8988T (cell line): ENCODE results near the gene NUP210.

ENCODE experiments used
- DNase-seq: peaks from one replicate; pipeline ENCODE4 v3.0.0; 2011

NUP210 gene

GRCh38 chr3:13286873-13287272 is 133.2 kb downstream of the NUP210 start:
- no peak for DNase-seq

GRCh38 chr3:13285007-13285567 is 135.0 kb downstream of the NUP210 start:
- no peak for DNase-seq

- DNase-seq: no peak
Measured at GRCh38 chr3:13283877-13284264, 136.3 kb downstream of the NUP210 start.

- DNase-seq: no peak
Measured at GRCh38 chr3:13282986-13283876, 136.9 kb downstream of the NUP210 start.

GRCh38 chr3:13282358-13282985 is 137.7 kb downstream of the NUP210 start:
- DNase-seq: no peak

- no peak for DNase-seq
Measured at GRCh38 chr3:13281507-13282357, 138.4 kb downstream of the NUP210 start.

GRCh38 chr3:13280811-13281506 is 139.2 kb downstream of the NUP210 start:
- DNase-seq: no peak

GRCh38 chr3:13280122-13280790 is 139.9 kb downstream of the NUP210 start:
- no peak for DNase-seq

GRCh38 chr3:13279532-13279910 is 140.6 kb downstream of the NUP210 start:
- no peak for DNase-seq

- DNase-seq: no peak
Measured at GRCh38 chr3:13278783-13279531, 141.2 kb downstream of the NUP210 start.

GRCh38 chr3:13277860-13278531 is 142.1 kb downstream of the NUP210 start:
- no peak for DNase-seq

GRCh38 chr3:13277196-13277813 is 142.8 kb downstream of the NUP210 start:
- no peak for DNase-seq

- no peak for DNase-seq
Measured at GRCh38 chr3:13276438-13277195, 143.5 kb downstream of the NUP210 start.

GRCh38 chr3:13275376-13276005 is 144.6 kb downstream of the NUP210 start:
- no peak for DNase-seq

- no peak for DNase-seq
Measured at GRCh38 chr3:13274551-13275332, 145.4 kb downstream of the NUP210 start.

- no peak for DNase-seq
Measured at GRCh38 chr3:13274125-13274524, 146.0 kb downstream of the NUP210 start.

- DNase-seq: no peak
Measured at GRCh38 chr3:13273604-13274105, 146.5 kb downstream of the NUP210 start.
